Airway epithelial cell (primary cell): ENCODE data around the gene OR10R2. TPM values are rescaled to one million over a fixed set of nuclear protein-coding genes. Genes with fewer than 3 reads are reported as not detected.

Source experiments
- total RNA-seq: library from RNA; depleted of rRNA; stranded (reverse); fragments of >200 nt; gene quantifications from 2 replicates; pipeline ENCODE4 v1.2.3, GENCODE V29; 2015

Gene OR10R2, protein sequence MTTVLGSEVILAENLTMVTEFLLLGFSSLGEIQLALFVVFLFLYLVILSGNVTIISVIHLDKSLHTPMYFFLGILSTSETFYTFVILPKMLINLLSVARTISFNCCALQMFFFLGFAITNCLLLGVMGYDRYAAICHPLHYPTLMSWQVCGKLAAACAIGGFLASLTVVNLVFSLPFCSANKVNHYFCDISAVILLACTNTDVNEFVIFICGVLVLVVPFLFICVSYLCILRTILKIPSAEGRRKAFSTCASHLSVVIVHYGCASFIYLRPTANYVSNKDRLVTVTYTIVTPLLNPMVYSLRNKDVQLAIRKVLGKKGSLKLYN
- total RNA-seq, result not detected in 2 replicates

GRCh38 chr1:158471920-158472319 is at the start of gene OR10R2:
TSS of gene OR10R2 (plus strand) at chr1:158472220. CDS start at chr1:158472326, 106 bp downstream.

GRCh38 chr1:158426137-158426536 is 45.9 kb upstream of the OR10R2 start, which contains the start of gene OR10K2:
TSS of gene OR10K2 (minus strand) at chr1:158426237. CDS start at chr1:158420866, 5,371 bp downstream.

DNA sequence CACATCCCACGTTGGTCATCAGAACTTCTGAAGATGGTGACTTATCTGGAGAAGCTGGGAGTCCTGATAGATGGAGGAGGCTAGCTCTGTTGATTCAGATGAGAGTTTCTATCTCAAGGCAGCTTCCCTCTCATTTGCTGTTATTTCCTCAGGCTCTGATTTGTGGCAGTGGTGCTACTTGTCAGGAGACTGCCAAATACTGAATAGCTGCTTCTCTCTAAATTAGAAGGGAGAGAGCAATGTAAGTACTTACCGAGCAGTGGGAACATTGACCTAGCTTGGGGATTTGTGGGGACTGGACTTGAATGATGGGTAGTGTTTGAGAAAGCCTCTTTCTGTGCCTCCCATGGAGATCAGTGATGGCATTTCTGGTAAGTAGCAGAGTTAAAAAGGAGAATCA is 10.5 kb upstream of the OR10R2 start, which contains the start of gene OR10K1:
TSS of gene OR10K1 (plus strand) at position 301 of the 400 bp plus-strand sequence. CDS start 3,728 bp downstream, outside the sequence.

Other genes starting within 250 kb of the OR10R2 start
- gene CD1A, start 217.8 kb upstream of the OR10R2 start, total RNA-seq, result not detected in 2 replicates
- gene CD1C, start 182.3 kb upstream of the OR10R2 start, total RNA-seq, result not detected in 2 replicates
- gene CD1B, start 140.7 kb upstream of the OR10R2 start, total RNA-seq, result not detected in 2 replicates
- gene CD1E, start 118.3 kb upstream of the OR10R2 start, total RNA-seq, result not detected in 2 replicates
- gene OR10T2, start 72.8 kb upstream of the OR10R2 start, total RNA-seq, result not detected in 2 replicates
- gene OR10K2, start 46.0 kb upstream of the OR10R2 start, total RNA-seq, result not detected in 2 replicates
- gene OR10K1, start 10.4 kb upstream of the OR10R2 start, total RNA-seq, result not detected in 2 replicates
- gene OR6Y1, start 82.2 kb downstream of the OR10R2 start, total RNA-seq, result not detected in 2 replicates
- not detected in 2 replicates for gene OR6P1, start 98.4 kb downstream of the OR10R2 start, total RNA-seq
- not detected in 2 replicates for gene OR10X1, start 107.7 kb downstream of the OR10R2 start, total RNA-seq
- not detected in 2 replicates for gene OR10Z1, start 133.0 kb downstream of the OR10R2 start, total RNA-seq
- not detected in 2 replicates for gene SPTA1, start 214.5 kb downstream of the OR10R2 start, total RNA-seq
- gene OR6K2, start 228.4 kb downstream of the OR10R2 start, total RNA-seq, result not detected in 2 replicates
- gene OR6K3, start 248.5 kb downstream of the OR10R2 start, total RNA-seq, result not detected in 2 replicates